Colon (tissue), 2 donors: Measurements from ENCODE around the gene TBX1.
"Not testable (repeated sequence)": the region's sequence is repeated elsewhere in the genome, so short reads cannot be mapped to it uniquely, and the experiment has no call there.

Experiments
- FAIRE-seq: peaks from 2 replicates; lab custom pipeline; 2012; peaks lifted over from hg19 to GRCh38; lab: Jason Lieb, UNC
- donor health status: control.
- donor health status: control.

Gene TBX1

GRCh38 chr22:19723232-19723982, 37.2 kb upstream of the TBX1 start, which contains the start of gene GP1BB:
Gene GP1BB (plus strand): TSS chr22:19723539. CDS start chr22:19723570, 31 bp downstream.
- FAIRE-seq = no peak

GRCh38 chr22:19723983-19724827, 36.4 kb upstream of the TBX1 start:
- FAIRE-seq = no peak

- no peak for FAIRE-seq
These were observed 35.5 kb upstream of the TBX1 start for GRCh38 chr22:19724927-19725661.

- FAIRE-seq = not testable (repeated sequence)
These were observed 34.4 kb upstream of the TBX1 start for GRCh38 chr22:19726064-19726788.

- no peak for FAIRE-seq
These were observed 33.0 kb upstream of the TBX1 start for GRCh38 chr22:19727310-19728150.

GRCh38 chr22:19728271-19728670, 32.3 kb upstream of the TBX1 start:
- FAIRE-seq = no peak

GRCh38 chr22:19728836-19729235, 31.7 kb upstream of the TBX1 start:
- FAIRE-seq = no peak

- FAIRE-seq = no peak
These were observed 31.1 kb upstream of the TBX1 start for GRCh38 chr22:19729507-19729906.

- FAIRE-seq = no peak
These were observed 30.4 kb upstream of the TBX1 start for GRCh38 chr22:19730198-19730597.

GRCh38 chr22:19730655-19731360, 29.8 kb upstream of the TBX1 start:
- no peak for FAIRE-seq

- FAIRE-seq = no peak
These were observed 29.0 kb upstream of the TBX1 start for GRCh38 chr22:19731361-19732135.

GRCh38 chr22:19732403-19733113, 28.0 kb upstream of the TBX1 start:
- no peak for FAIRE-seq

GRCh38 chr22:19733755-19734154, 26.8 kb upstream of the TBX1 start:
- FAIRE-seq = no peak

- FAIRE-seq = no peak
These were observed 26.4 kb upstream of the TBX1 start for GRCh38 chr22:19734163-19734562.

- FAIRE-seq = no peak
These were observed 25.7 kb upstream of the TBX1 start for GRCh38 chr22:19734837-19735382.

- no peak for FAIRE-seq
These were observed 24.7 kb upstream of the TBX1 start for GRCh38 chr22:19735665-19736510.

- no peak for FAIRE-seq
These were observed 22.5 kb upstream of the TBX1 start for GRCh38 chr22:19737846-19738663.
